Pancreas (tissue), 10 donors: ENCODE data around the gene MTRFR. TPM values are rescaled to one million over a fixed set of nuclear protein-coding genes. Genes with fewer than 3 reads are reported as not detected.

ENCODE experiments used
- ATAC-seq, 4 donors: fragments of 200-7000 bp; cut with Tn5 transposase; one replicate each; pipeline versions ENCODE4 v1.8.0 to v1.9.1; 2020; ENCODE audit warnings: mild to moderate bottlenecking in 4 of 4, moderate library complexity in 4 of 4
- DNase-seq, 6 donors: peaks; one replicate each; pipeline ENCODE4 v3.0.0-alpha.2; 2020
- FAIRE-seq: peaks from 2 replicates; lab custom pipeline; 2012; peaks lifted over from hg19 to GRCh38; lab: Jason Lieb, UNC
- H3K27ac ChIP-seq, 4 donors: fragments of 200-600 bp; sonication (generic); 1 replicate in 3 of 4; 2 replicates in 1 of 4; pipeline versions ENCODE4 v1.5.0 to v1.8.0; 2020
- H3K27me3 ChIP-seq, 4 donors: fragments of 200-600 bp; one replicate each; pipeline ENCODE4 v1.8.0; 2021
- H3K36me3 ChIP-seq, 3 donors: fragments of 200-600 bp; sonication (generic) in 1 of 3; one replicate each; pipeline versions ENCODE4 v1.5.0 to v1.8.0; 2020 to 2021
- H3K4me1 ChIP-seq, 3 donors: fragments of 200-600 bp; one replicate each; pipeline ENCODE4 v1.8.0; 2021
- H3K4me3 ChIP-seq, 4 donors: fragments of 200-600 bp; sonication (generic) in 2 of 4; one replicate each; pipeline versions ENCODE4 v1.5.0 to v1.8.0; 2020 to 2021
- H3K9me3 ChIP-seq, 4 donors: fragments of 200-600 bp; one replicate each; pipeline ENCODE4 v1.8.0; 2021
- CTCF ChIP-seq, 4 donors: fragments of 200-600 bp; sonication (generic) in 3 of 4; IDR thresholded peaks; one replicate each; pipeline versions ENCODE4 v1.5.0 to v1.8.0; 2021; ENCODE audit warnings: antibody characterized with exemption in 4 of 4
- WGBS, 2 donors: extraction: QIAGEN DNeasy Blood & Tissue Kit; methylation state at CpG; one replicate each; pipeline ENCODE4 v1.1.7; 2013; 5-methylcytosine and 5-hydroxymethylcytosine counted together
- intact Hi-C, 3 donors: fragments of 100-400 bp; cut with DNase I; formaldehyde crosslinking; loops; one replicate each; pipeline versions ENCODE4 v1.11.1 to v1.14.2; 2022
- polyA plus RNA-seq, 2 donors: library from polyadenylated mRNA; stranded (reverse); fragments of 200-250 nt; gene quantifications; one replicate each; pipeline ENCODE4 v1.2.3, GENCODE V29; 2013
- total RNA-seq, 6 donors: library from RNA; stranded (reverse); fragmentation: NEBNext Ultra II Directional in 4 of 6; extraction: Animal tissue kit (Norgen Biotek cat#: 25700) in 4 of 6; gene quantifications; one replicate each; pipeline versions ENCODE4 v1.2.1 to v1.2.4, GENCODE V29; 2021 to 2023
- donor health status: healthy with polysubstance abuse.
- donor health status: DM: no; HTN: no; CAD: no; lungs with moderate emphysema.
- donor health status: DM: no; HTN: no; CAD: no.
- donor health status: control.
- donor health status: control.
- donor health status: Bipolar disorder and iron deficiency.
- donor health status: DM: yes; HTN: yes; CAD: no.
- donor health status: DM: no; HTN: no; CAD: no.
- donor health status: DM: no; HTN: no; CAD: no.
- donor health status: DM: yes; HTN: yes; CAD: no.

Gene MTRFR
- total and polyA plus RNA-seq, 8 donors: 2.9 to 8.4 (median 4.4) TPM

- H3K27me3 ChIP-seq: no peaks in the 10 kb centered on the region
These were observed 51.4 kb downstream of the MTRFR start for GRCh38 chr12:123284669-123285068.

GRCh38 chr12:123286652-123287373 lies 53.6 kb downstream of the MTRFR start:
- no peak for ATAC-seq
- no peak for TF ChIP-seq CTCF (IDR thresholded peaks at IDR 0.05)
- H3K9me3 ChIP-seq: no peaks in the 10 kb centered on the region
- no peaks in the 10 kb centered on the region for H3K27me3 ChIP-seq
- H3K4me3 ChIP-seq: no peak overlapping the region
- intact Hi-C loops: no loop called here
- FAIRE-seq: no peak
- H3K36me3 ChIP-seq: no peaks in the 10 kb centered on the region
- no peak for DNase-seq
- H3K4me1 ChIP-seq: no peaks in the 10 kb centered on the region
- WGBS, 2 donors: 70 to 73% methylated on average over 9 of the region's 9 CpGs
- no peak overlapping the region for H3K27ac ChIP-seq

More at GRCh38 chr12:123284669-123285068, 51.4 kb downstream of the MTRFR start:
- no peak for DNase-seq
- intact Hi-C loops: no loop called here
- WGBS, 2 donors: 95 to 99% methylated on average over 4 of the region's 4 CpGs
- FAIRE-seq: no peak
- ATAC-seq: no peak
- no peak overlapping the region for H3K27ac ChIP-seq
- H3K9me3 ChIP-seq: no peaks in the 10 kb centered on the region
- no peak for TF ChIP-seq CTCF (IDR thresholded peaks at IDR 0.05)
- H3K4me3 ChIP-seq: no peak overlapping the region
- H3K4me1 ChIP-seq: no peaks in the 10 kb centered on the region
- no peaks in the 10 kb centered on the region for H3K36me3 ChIP-seq

- ATAC-seq (no peak), FAIRE-seq (no peak)
These were observed 55.6 kb downstream of the MTRFR start for GRCh38 chr12:123288751-123289346.

DNA sequence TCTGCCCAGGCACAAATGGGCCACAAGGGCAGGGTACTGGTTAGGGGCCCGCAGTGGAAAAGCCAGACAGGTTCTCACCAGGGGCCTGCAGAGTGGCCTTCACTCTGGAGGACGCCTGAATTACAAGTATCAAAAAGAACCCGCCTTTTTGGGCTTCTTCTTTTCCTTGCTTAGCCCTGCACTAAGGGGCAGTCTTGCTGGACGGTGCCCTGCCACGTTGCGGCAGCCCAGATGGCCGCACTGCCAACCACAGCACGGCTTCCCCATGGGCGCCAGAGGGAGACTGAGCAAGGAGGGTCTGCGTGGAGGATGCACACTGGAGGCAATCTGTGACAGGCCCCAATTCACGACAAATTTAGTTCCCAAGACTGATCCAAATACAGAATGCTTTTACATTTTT lies 56.7 kb downstream of the MTRFR start:
- no peaks in the 10 kb centered on the region for H3K4me1 ChIP-seq
- no peak overlapping the region for H3K4me3 ChIP-seq
- no peak for DNase-seq
- no peaks in the 10 kb centered on the region for H3K9me3 ChIP-seq
- WGBS, 2 donors: 89 to 93% methylated on average over 11 of the region's 11 CpGs
- no peak for ATAC-seq
- intact Hi-C loops: no loop called here
- H3K27me3 ChIP-seq: no peaks in the 10 kb centered on the region
- H3K27ac ChIP-seq: no peak overlapping the region
- TF ChIP-seq CTCF (IDR thresholded peaks at IDR 0.05): no peak
- H3K36me3 ChIP-seq: peaks cover 0 to 16% (median 0%) of the 10 kb centered on the region in 3 donors
- no peak for FAIRE-seq

More at GRCh38 chr12:123288751-123289346, 55.6 kb downstream of the MTRFR start:
- H3K27ac ChIP-seq: no peak overlapping the region
- H3K27me3 ChIP-seq: no peaks in the 10 kb centered on the region
- no peak for TF ChIP-seq CTCF (IDR thresholded peaks at IDR 0.05)
- H3K4me1 ChIP-seq: no peaks in the 10 kb centered on the region
- no peaks in the 10 kb centered on the region for H3K9me3 ChIP-seq
- no peak for DNase-seq
- no peak overlapping the region for H3K4me3 ChIP-seq
- peaks cover 0 to 5% (median 0%) of the 10 kb centered on the region in 3 donors for H3K36me3 ChIP-seq
- intact Hi-C loops: no loop called here
- WGBS, 2 donors: 94 to 95% methylated on average over 20 of the region's 20 CpGs
